ENCODE data around the gene SETD4.
A peak's percentile ranks its signal among the peaks of the same experiment; 100 is the strongest.
"Not testable (repeated sequence)": the region's sequence is repeated elsewhere in the genome, so short reads cannot be mapped to it uniquely, and the experiment has no call there.

Gene SETD4

GRCh38 chr21:36077758-36078157 is 17.4 kb upstream of the SETD4 start:
- no peak for DNase-seq

DNA sequence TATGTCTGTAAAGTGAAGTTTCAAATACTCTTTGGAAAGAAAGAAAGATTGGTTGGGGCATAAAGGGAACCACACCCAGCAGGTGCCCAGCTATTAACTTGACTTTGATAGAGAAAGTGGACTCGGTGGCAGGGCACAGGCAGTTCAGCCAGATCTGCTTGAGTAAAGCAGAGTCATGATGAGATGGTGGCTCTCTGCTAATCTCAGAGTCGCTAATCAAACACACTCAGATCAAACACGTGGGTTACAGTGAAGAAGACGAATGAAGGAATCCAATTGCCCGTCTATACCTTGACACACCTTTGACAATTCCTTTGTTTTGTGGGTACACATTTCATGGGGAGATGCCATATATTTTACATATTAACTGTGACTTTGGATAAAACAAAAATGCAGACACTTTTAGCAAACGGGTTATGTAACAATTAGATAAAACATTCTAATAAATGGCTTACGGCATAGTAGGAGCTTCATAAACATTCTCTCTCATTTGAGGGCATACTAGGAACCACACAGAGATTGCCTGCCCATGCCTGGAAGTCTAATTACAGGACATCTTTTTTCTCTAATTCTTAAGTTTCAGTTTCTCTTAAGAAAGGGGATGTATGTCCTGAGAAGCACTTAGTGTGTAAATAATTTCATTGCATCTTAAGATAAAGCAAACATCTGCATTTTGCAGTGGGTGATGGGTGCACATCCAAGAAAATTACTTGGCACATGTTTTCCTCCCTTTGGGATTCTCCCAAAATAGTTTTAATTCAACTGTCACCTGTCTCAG is 16.7 kb upstream of the SETD4 start:
- DNase-seq = peak; percentile 86

DNA sequence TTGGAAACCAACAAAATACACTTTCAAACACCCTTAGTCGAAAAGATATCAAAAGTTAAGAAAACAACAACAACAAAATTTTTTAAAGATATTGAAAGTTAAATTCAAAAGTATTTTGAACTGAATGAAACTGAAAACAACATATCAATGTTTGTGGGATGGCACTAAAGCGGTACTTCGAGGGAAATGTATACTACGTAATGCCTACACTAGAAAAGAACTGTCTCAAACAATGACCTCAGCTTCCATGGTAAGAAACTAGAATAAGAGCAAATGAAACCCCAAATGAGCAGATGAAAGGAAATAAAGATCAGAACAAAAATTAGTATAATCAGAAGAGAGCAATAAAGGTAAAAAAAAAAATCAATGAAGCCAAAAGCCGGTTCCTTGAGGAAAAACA is 15.6 kb upstream of the SETD4 start:
- no peak for DNase-seq

- DNase-seq = no peak
These were observed 14.8 kb upstream of the SETD4 start for GRCh38 chr21:36075171-36075570.

DNA sequence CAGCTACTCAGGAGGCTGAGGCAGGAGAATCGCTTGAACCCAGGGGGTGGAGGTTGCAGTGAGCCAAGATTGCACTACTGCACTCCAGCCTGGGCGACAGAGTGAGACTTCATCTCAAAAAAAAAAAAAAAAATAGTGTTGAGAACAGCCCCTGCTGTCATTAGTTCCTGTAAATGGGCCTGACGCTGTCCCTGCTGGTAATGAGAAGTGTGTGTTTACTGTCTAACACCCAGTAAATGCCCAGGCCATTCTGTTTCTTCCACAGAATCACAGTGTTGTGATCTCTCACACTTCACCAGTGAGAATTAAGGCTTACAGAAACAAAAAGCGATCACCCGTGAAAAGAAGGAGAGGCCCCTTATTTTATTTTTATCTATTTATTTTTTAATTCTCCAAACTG is 13.6 kb upstream of the SETD4 start:
- not testable (repeated sequence) for DNase-seq

DNA sequence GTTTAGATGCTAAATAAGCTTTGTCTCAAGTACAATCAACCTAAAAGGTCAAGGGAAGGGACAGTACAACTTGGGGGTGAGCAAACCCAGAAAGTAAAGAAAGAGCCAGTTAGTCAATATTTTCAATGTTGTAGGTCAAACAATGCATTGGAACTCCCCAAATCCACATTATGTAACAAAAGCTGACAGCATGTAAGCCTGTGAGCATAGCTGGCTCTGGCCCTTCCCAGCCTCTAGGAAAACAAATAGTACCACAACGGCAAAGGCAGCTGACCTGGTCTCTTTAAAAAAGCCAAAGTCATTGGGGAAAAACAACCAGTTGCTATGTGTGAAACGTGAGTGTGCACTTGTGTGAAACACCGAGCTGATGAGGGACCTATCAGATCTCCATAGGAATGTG is 12.9 kb upstream of the SETD4 start:
- DNase-seq = no peak

GRCh38 chr21:36072453-36073162 is 12.3 kb upstream of the SETD4 start:
- DNase-seq = no peak

- no peak for DNase-seq
These were observed 10.7 kb upstream of the SETD4 start for GRCh38 chr21:36070999-36071398.

- peak; percentile 99 for DNase-seq
These were observed 9.6 kb upstream of the SETD4 start, which contains the start of gene CBR1 for GRCh38 chr21:36069713-36070583. CBR1 (plus strand) TSS chr21:36070024; CDS start chr21:36070116, 92 bp downstream.

- DNase-seq = peak; percentile 31
These were observed 8.5 kb upstream of the SETD4 start for GRCh38 chr21:36068748-36069398.

DNA sequence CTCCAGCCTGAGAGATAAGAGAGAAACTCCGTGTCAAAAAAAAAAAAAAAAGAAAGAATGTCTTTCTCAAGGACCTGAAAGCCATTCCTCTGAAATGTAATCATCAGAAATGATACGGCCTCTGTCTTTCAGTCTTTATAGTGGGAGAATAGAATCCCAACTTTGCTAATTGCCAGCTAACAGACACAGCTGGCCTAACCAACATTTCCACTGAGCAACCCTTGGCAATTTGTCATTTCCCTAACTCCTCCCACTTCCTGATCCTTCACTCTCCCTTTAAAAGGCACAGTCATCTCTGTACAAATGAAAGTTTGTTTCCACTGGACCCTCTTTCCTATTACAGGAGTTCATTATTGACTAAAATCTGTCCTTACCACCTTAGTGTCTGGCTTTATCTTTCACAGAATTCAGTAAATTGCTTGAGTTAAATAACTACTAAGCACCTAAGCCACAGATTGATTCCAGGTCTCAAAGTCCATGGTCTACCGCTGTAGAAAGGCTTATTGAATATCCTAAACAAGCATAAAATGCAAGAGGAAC is 5.2 kb upstream of the SETD4 start:
- DNase-seq = peak; percentile 81

GRCh38 chr21:36064085-36064460 is 3.7 kb upstream of the SETD4 start:
- DNase-seq = no peak

DNA sequence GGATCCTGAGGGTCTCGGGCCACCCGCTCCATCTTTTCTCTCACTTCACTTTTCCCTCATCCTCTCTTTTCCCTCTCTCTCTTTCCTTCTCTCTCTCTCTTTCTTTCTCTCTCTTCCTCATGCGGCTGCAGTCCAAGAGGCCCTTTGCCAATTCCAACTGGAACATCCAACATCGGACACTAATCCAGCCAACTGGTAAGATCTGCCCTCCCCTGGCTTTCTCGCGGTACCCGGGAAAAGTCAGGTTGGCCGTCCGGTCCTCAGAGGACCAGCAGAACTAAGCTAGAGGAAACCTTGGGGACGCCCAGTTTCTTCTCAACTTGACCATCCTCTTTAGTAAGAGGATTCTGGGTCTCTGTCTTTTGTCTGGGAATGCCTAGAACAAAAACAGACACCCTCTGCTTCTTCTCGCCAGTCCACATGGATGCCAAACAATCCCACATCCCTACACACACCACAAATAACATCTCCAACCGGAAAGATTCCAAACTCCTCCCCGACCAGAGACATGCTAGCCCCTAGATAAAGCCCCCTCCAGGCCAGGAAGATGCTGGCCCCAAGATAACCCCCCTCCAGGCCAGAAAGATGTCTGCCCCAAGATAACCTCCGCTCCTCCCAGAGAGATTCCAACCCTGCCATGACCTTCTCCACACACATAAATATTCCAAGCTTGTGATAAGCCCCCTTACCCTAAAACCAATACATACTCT is 3.2 kb upstream of the SETD4 start:
- no peak for DNase-seq

GRCh38 chr21:36061445-36061844 is 1.1 kb upstream of the SETD4 start:
- no peak for DNase-seq

GRCh38 chr21:36059823-36060158 is 535 bp downstream of the SETD4 start:
- DNase-seq = no peak

GRCh38 chr21:36055551-36055950 is 4.8 kb downstream of the SETD4 start:
- no peak for DNase-seq

- DNase-seq = no peak
These were observed 6.6 kb downstream of the SETD4 start for GRCh38 chr21:36053715-36054062.

DNA sequence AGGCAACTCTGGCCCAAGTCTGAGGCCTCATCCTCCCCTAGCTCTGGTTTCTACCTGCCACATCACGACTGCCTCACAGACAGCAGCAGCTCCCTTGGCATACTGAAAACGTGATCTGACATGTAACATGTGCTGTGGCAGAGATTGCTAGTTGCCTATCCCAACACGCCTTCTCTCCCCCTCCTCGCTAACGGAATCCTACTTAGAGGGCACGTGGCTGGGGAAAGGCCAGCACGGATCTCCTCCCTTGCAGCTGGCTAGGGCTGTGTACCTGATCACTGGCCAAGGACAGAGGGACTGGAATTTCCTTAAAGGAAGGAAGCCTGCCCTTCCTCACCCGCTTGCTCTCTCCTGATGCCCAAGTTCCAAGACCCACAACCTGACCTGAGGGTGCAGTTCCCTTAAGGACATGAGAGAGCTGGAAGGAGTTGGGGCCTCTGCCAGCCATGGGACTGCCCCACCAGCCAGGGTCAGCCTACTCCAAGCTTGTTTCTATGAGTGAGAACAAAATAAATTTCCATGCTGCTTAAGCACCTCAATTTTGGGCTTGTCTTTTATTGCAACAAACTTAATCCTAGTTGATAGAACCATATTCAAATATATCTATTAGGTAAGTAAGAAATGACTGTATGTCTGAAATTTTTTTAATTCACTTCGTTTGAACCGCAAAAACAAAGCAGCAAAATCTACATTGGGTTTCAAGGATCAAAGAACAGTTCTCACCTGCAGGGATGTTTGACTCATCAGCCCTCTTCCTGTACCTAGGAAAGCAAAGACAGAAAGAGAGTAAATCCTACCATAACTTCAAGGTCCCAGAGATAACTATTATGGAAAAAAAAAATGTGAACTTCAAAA is 7.2 kb downstream of the SETD4 start:
- no peak for DNase-seq

DNA sequence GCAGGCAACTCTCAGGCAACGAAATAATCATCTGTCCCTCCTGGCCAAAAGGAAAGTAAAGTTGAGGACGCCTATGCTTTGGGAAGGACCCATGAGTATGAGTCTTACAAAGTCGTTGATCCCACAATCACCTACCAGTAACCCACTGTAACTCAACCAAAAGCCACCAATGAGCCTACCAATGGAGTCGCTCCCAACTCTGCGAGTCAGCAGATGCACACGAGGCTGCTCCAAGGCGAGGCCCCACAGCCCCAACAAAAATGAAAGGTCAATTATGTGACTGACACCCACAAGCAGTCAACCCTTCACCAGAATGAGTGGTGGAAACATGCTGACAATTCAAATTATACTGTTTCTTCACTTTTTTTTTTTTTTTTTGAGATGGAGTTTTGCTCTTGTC is 12.0 kb downstream of the SETD4 start:
- no peak for DNase-seq

GRCh38 chr21:36047139-36047538 is 13.2 kb downstream of the SETD4 start:
- DNase-seq = no peak

GRCh38 chr21:36045993-36046392 is 14.3 kb downstream of the SETD4 start:
- DNase-seq = no peak
